IPS DF 4.7 (cell line): ENCODE measurements around the gene SCAND1.
"Not testable (repeated sequence)": the region's sequence is repeated elsewhere in the genome, so short reads cannot be mapped to it uniquely, and the experiment has no call there.

Experiments used
- DNase-seq: peaks from one replicate; pipeline ENCODE4 v3.0.0-alpha.2; 2013; ENCODE audit warnings: low spot score; ENCODE audit errors: extremely low read depth

The SCAND1 gene

GRCh38 chr20:35954200-35954906 lies at the start of gene SCAND1:
SCAND1 (minus strand) TSS chr20:35954502; CDS start chr20:35954284, 218 bp downstream.
- DNase-seq, result peak; percentile 89

GRCh38 chr20:36004045-36004444 lies 49.7 kb upstream of the SCAND1 start:
- DNase-seq, result no peak

- no peak for DNase-seq
Measured at GRCh38 chr20:36002855-36003254, 48.6 kb upstream of the SCAND1 start.

- not testable (repeated sequence) for DNase-seq
Measured at GRCh38 chr20:36001331-36001730, 47.0 kb upstream of the SCAND1 start.

- not testable (repeated sequence) for DNase-seq
Measured at GRCh38 chr20:35996492-35996891, 42.2 kb upstream of the SCAND1 start.

- DNase-seq, result peak; percentile 60
Measured at GRCh38 chr20:35994994-35995453, 40.7 kb upstream of the SCAND1 start.

- peak; percentile 44 for DNase-seq
Measured at GRCh38 chr20:35992713-35993335, 38.5 kb upstream of the SCAND1 start.

GRCh38 chr20:35991142-35991771 lies 37.0 kb upstream of the SCAND1 start:
- no peak for DNase-seq

GRCh38 chr20:35988910-35989463 lies 34.7 kb upstream of the SCAND1 start:
- no peak for DNase-seq

- no peak for DNase-seq
Measured at GRCh38 chr20:35985806-35986205, 31.5 kb upstream of the SCAND1 start.

- DNase-seq, result no peak
Measured at GRCh38 chr20:35984382-35984781, 30.1 kb upstream of the SCAND1 start.

- no peak for DNase-seq
Measured at GRCh38 chr20:35981969-35982368, 27.7 kb upstream of the SCAND1 start.

- no peak for DNase-seq
Measured at GRCh38 chr20:35979544-35979943, 25.2 kb upstream of the SCAND1 start.

GRCh38 chr20:35978041-35978513 lies 23.8 kb upstream of the SCAND1 start:
- DNase-seq, result no peak

GRCh38 chr20:35975576-35976373 lies 21.5 kb upstream of the SCAND1 start:
- no peak for DNase-seq

- DNase-seq, result no peak
Measured at GRCh38 chr20:35974256-35974655, 20.0 kb upstream of the SCAND1 start.

GRCh38 chr20:35972462-35972861 lies 18.2 kb upstream of the SCAND1 start:
- no peak for DNase-seq

GRCh38 chr20:35971981-35972380 lies 17.7 kb upstream of the SCAND1 start:
- DNase-seq, result no peak

- DNase-seq, result no peak
Measured at GRCh38 chr20:35968930-35969329, 14.6 kb upstream of the SCAND1 start.

- no peak for DNase-seq
Measured at GRCh38 chr20:35967979-35968640, 13.8 kb upstream of the SCAND1 start, which contains the start of gene CNBD2. CNBD2 (plus strand) TSS chr20:35968590; CDS start chr20:35968763, 173 bp downstream.
